Measurements from ENCODE around the gene CTNNA3. TPM values are rescaled to one million over a fixed set of nuclear protein-coding genes. Genes with fewer than 3 reads are reported as not detected.

Gene CTNNA3
- total RNA-seq, 1 experiment from 2014 or later: 0.32 TPM

DNA sequence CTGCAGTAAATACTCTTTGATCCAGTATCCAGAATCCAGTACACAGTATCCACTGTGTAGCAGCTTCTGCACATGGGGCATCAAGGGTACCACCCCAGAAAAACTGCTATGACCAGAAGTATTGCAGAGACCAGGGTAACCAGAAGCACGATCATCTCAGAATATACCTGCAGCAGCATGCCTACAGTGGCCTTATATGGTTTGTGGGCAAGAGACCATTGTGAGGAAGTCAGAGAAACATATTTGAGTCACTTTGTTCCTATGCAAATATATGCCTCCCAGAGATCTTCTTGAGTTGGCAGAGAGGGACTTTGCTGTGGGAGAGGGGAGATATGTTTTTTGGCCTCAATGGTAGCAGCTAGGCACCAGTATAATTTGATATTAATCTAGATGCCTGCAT lies 976.5 kb downstream of the CTNNA3 start:
- ChIA-PET CTCF (no interaction called here), POLR2A (no interaction called here), RAD21 (ENCODE audit: low non-redundant PET in 1 of 2, low total read pairs in 2 of 2, uncharacterized antibody in 2 of 2, unreplicated experiment in 2 of 2) (no interaction called here)
- Histone ChIP-seq H3K36me3 (ENCODE audit: control insufficient read depth in 1 of 2, insufficient read depth in 2 of 2, low read length in 2 of 2) (no peaks in the 10 kb centered on the region), H3K27me3 (ENCODE audit: insufficient read depth, low read length) (no peaks in the 10 kb centered on the region), H3K27ac (ENCODE audit: low read depth, low read length) (no peak overlapping the region), H3K4me2 (ENCODE audit: low read length) (no peak overlapping the region), H3K4me3 (replicated peaks in 1 of 2; ENCODE audit: low read depth in 1 of 2, low read length in 2 of 2) (no peak overlapping the region), H3K4me1 (ENCODE audit: control insufficient read depth in 1 of 2, insufficient read depth in 2 of 2, low read length in 2 of 2) (no peaks in the 10 kb centered on the region), H3K79me2 (ENCODE audit: insufficient read depth, low read length) (no peaks in the 10 kb centered on the region), H2AFZ (ENCODE audit: low read depth, low read length, poor library complexity, severe bottlenecking) (no peak overlapping the region), H3K9me2 (ENCODE audit: insufficient read depth) (no peaks in the 10 kb centered on the region), H3K9me3 (ENCODE audit: control insufficient read depth in 1 of 2, insufficient read depth in 1 of 2, low read depth in 1 of 2, low read length in 2 of 2) (no peaks in the 10 kb centered on the region), H3K9ac (ENCODE audit: low read length) (no peak overlapping the region), H4K20me1 (ENCODE audit: insufficient read depth) (no peaks in the 10 kb centered on the region)
- no TSS peak for BruUV-seq (replicated peaks)
- ATAC-seq (no peak), DNase-seq (ENCODE audit: low read depth, low spot score) (no peak)
- intact Hi-C loops (cut with micrococcal nuclease): no loop called here
- TF ChIP-seq TCF7L2 (IDR thresholded peaks at IDR 0.05; ENCODE audit: borderline replicate concordance, extremely low read depth, insufficient read depth, insufficient read length) (no peak), SIN3A (IDR thresholded peaks at IDR 0.05; ENCODE audit: low read depth) (no peak), POLR2AphosphoS5 (IDR thresholded peaks at IDR 0.05; ENCODE audit: low read depth, low read length) (no peak), CBX3 (IDR thresholded peaks at IDR 0.05; ENCODE audit: low read depth) (no peak), EZH2phosphoT487 (IDR thresholded peaks at IDR 0.05; ENCODE audit: borderline replicate concordance) (no peak), POLR2A (IDR thresholded peaks at IDR 0.05; ENCODE audit: borderline replicate concordance, extremely low read depth, insufficient read depth, insufficient read length) (no peak), EZH2 (IDR thresholded peaks at IDR 0.05) (no peak)
- TF ChIP-seq, protein P1, sequence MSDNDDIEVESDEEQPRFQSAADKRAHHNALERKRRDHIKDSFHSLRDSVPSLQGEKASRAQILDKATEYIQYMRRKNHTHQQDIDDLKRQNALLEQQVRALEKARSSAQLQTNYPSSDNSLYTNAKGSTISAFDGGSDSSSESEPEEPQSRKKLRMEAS (IDR thresholded peaks at IDR 0.05): no peak

DNA sequence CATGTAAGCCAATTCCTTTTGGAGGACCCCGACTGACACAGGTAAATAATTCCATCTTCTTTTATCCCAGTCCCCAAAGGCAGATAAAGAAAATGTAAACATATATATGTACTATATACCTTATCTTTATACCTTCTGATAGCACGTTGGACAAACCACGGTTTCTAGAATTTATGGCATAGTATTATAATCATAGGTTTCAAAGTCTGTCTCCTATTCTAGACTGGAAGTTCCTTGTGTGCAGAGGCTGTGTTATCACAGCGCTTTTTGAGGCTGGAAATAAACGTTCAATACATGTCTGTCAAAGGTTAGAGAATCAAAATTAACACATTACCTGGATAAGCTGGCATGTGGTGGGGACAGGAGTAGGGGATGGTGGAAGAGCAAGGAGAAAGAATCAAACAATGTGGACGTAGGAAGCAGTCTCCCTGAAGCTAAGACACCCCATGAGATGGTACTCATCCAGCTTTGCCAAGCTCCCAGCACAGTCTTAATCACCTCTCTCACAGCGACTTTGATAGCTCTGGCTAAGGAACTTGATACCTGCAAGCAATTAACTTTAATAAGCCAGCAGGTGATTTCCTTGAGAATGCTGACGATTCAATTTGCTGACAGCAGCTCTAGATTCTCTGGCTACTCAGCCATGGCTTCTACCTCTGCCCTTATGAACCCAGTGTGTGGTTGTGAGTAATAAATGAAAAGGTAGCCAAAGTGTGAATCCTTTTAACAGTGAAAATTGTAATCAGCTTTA lies 978.6 kb downstream of the CTNNA3 start:
- no peaks in the 10 kb centered on the region for H3K4me1 ChIP-seq (ENCODE audit: control insufficient read depth in 1 of 2, insufficient read depth in 2 of 2, low read length in 2 of 2)
- ChIA-PET RAD21 (ENCODE audit: low non-redundant PET in 1 of 2, low total read pairs in 2 of 2, uncharacterized antibody in 2 of 2, unreplicated experiment in 2 of 2) (no interaction called here), POLR2A (no interaction called here), CTCF (no interaction called here)
- H4K20me1 ChIP-seq (ENCODE audit: insufficient read depth): no peaks in the 10 kb centered on the region
- no peaks in the 10 kb centered on the region for H3K9me3 ChIP-seq (ENCODE audit: control insufficient read depth in 1 of 2, insufficient read depth in 1 of 2, low read depth in 1 of 2, low read length in 2 of 2)
- H2AFZ ChIP-seq (ENCODE audit: low read depth, low read length, poor library complexity, severe bottlenecking): no peak overlapping the region
- H3K9me2 ChIP-seq (ENCODE audit: insufficient read depth): no peaks in the 10 kb centered on the region
- H3K4me3 ChIP-seq (replicated peaks in 1 of 2; ENCODE audit: low read depth in 1 of 2, low read length in 2 of 2): no peak overlapping the region
- H3K4me2 ChIP-seq (ENCODE audit: low read length): no peak overlapping the region
- DNase-seq (ENCODE audit: low read depth, low spot score) (no peak), ATAC-seq (no peak)
- H3K27ac ChIP-seq (ENCODE audit: low read depth, low read length): no peak overlapping the region
- H3K9ac ChIP-seq (ENCODE audit: low read length): no peak overlapping the region
- no peaks in the 10 kb centered on the region for H3K27me3 ChIP-seq (ENCODE audit: insufficient read depth, low read length)
- no peaks in the 10 kb centered on the region for H3K79me2 ChIP-seq (ENCODE audit: insufficient read depth, low read length)
- intact Hi-C loops (cut with micrococcal nuclease): no loop called here
- no peaks in the 10 kb centered on the region for H3K36me3 ChIP-seq (ENCODE audit: control insufficient read depth in 1 of 2, insufficient read depth in 2 of 2, low read length in 2 of 2)
- BruUV-seq (replicated peaks): no TSS peak
- TF ChIP-seq, protein P2, sequence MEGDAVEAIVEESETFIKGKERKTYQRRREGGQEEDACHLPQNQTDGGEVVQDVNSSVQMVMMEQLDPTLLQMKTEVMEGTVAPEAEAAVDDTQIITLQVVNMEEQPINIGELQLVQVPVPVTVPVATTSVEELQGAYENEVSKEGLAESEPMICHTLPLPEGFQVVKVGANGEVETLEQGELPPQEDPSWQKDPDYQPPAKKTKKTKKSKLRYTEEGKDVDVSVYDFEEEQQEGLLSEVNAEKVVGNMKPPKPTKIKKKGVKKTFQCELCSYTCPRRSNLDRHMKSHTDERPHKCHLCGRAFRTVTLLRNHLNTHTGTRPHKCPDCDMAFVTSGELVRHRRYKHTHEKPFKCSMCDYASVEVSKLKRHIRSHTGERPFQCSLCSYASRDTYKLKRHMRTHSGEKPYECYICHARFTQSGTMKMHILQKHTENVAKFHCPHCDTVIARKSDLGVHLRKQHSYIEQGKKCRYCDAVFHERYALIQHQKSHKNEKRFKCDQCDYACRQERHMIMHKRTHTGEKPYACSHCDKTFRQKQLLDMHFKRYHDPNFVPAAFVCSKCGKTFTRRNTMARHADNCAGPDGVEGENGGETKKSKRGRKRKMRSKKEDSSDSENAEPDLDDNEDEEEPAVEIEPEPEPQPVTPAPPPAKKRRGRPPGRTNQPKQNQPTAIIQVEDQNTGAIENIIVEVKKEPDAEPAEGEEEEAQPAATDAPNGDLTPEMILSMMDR (IDR thresholded peaks at IDR 0.05 in 2 of 3, conservative IDR thresholded peaks at IDR 0.05 in 1 of 3; ENCODE audit: borderline replicate concordance in 1 of 3, insufficient read depth in 1 of 3, low read depth in 2 of 3, low read length in 2 of 3): no peak
- no peak for TF ChIP-seq CEBPB (IDR thresholded peaks at IDR 0.05; ENCODE audit: low read depth)
- TF ChIP-seq JUND (IDR thresholded peaks at IDR 0.05): no peak
- TF ChIP-seq, protein P3, sequence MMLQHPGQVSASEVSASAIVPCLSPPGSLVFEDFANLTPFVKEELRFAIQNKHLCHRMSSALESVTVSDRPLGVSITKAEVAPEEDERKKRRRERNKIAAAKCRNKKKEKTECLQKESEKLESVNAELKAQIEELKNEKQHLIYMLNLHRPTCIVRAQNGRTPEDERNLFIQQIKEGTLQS (IDR thresholded peaks at IDR 0.05): no peak
- TF ChIP-seq, protein P4, sequence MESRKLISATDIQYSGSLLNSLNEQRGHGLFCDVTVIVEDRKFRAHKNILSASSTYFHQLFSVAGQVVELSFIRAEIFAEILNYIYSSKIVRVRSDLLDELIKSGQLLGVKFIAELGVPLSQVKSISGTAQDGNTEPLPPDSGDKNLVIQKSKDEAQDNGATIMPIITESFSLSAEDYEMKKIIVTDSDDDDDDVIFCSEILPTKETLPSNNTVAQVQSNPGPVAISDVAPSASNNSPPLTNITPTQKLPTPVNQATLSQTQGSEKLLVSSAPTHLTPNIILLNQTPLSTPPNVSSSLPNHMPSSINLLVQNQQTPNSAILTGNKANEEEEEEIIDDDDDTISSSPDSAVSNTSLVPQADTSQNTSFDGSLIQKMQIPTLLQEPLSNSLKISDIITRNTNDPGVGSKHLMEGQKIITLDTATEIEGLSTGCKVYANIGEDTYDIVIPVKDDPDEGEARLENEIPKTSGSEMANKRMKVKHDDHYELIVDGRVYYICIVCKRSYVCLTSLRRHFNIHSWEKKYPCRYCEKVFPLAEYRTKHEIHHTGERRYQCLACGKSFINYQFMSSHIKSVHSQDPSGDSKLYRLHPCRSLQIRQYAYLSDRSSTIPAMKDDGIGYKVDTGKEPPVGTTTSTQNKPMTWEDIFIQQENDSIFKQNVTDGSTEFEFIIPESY (IDR thresholded peaks at IDR 0.05; ENCODE audit: extremely low read depth, insufficient replicate concordance, low read length): no peak
- TF ChIP-seq POLR2A (IDR thresholded peaks at IDR 0.05; ENCODE audit: borderline replicate concordance, extremely low read depth, insufficient read depth, insufficient read length): no peak
- TF ChIP-seq ZFX (IDR thresholded peaks at IDR 0.05): no peak
